ENCODE data around the gene PACRG. TPM values are rescaled to one million over a fixed set of nuclear protein-coding genes. Genes with fewer than 3 reads are reported as not detected.

PACRG gene
- total and polyA plus RNA-seq, 2 donors from 2014 or later, result 7.4 to 20.0 TPM

DNA sequence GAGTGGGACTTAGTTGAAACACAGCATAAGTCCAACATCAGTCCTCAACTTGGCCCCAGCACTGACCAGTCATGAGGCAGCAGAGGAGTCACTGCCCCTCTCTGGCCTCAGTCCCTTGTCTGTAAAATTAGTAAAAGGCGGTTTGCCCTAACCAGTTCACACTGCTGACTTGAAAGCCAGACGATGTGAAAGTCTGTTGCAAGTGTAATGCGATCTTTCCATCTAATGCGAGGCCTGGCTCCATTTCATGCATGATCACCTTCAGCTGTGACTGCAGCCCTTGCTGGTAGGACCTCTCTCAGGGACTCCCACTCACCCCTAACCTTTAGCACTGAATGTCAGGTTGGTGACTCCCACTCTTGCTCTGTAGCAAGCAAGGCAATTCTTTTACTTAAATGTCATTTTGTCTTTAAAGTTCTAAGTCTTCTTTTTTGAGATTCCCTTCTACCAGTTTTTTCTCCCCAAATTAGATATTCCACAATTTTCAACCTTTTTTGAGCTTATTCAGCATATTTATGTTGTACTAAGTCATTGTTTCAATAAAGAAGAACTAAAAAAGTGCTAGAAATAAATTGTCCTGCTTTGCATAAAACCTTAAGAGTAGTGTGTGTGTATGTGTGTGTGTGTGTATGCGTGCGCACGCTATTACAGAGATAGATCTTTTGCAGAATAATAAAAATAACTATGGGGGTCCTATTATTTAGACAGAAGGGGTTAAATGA, 245.5 kb downstream of the PACRG start:
- Histone ChIP-seq H3K27ac (ENCODE audit: low read depth in 2 of 2, low read length in 2 of 2) (no peak overlapping the region), H3K4me1 (ENCODE audit: control insufficient read depth in 2 of 3, insufficient read depth in 2 of 3, low read depth in 1 of 3, low read length in 3 of 3) (no peaks in the 10 kb centered on the region), H3K4me3 (ENCODE audit: low read length in 3 of 3) (no peak overlapping the region), H3K36me3 (ENCODE audit: control insufficient read depth in 2 of 3, insufficient read depth in 3 of 3, low read length in 3 of 3) (no peaks in the 10 kb centered on the region), H3K9ac (ENCODE audit: low read length in 3 of 3) (no peak overlapping the region), H3K9me3 (ENCODE audit: control insufficient read depth in 2 of 3, insufficient read depth in 1 of 3, low read length in 3 of 3) (no peaks in the 10 kb centered on the region), H3K27me3 (ENCODE audit: control insufficient read depth, insufficient read depth, low read length) (no peaks in the 10 kb centered on the region)
- intact Hi-C loops (cut with DNase I), result no loop called here
- no peak for FAIRE-seq
- DNase-seq, result peak in 4 of 5 donors; percentile 87 to 95 (median 92)
- TF ChIP-seq, protein P1, sequence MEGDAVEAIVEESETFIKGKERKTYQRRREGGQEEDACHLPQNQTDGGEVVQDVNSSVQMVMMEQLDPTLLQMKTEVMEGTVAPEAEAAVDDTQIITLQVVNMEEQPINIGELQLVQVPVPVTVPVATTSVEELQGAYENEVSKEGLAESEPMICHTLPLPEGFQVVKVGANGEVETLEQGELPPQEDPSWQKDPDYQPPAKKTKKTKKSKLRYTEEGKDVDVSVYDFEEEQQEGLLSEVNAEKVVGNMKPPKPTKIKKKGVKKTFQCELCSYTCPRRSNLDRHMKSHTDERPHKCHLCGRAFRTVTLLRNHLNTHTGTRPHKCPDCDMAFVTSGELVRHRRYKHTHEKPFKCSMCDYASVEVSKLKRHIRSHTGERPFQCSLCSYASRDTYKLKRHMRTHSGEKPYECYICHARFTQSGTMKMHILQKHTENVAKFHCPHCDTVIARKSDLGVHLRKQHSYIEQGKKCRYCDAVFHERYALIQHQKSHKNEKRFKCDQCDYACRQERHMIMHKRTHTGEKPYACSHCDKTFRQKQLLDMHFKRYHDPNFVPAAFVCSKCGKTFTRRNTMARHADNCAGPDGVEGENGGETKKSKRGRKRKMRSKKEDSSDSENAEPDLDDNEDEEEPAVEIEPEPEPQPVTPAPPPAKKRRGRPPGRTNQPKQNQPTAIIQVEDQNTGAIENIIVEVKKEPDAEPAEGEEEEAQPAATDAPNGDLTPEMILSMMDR (IDR thresholded peaks at IDR 0.05; ENCODE audit: borderline replicate concordance, extremely low read depth, insufficient read depth), result no peak

DNA sequence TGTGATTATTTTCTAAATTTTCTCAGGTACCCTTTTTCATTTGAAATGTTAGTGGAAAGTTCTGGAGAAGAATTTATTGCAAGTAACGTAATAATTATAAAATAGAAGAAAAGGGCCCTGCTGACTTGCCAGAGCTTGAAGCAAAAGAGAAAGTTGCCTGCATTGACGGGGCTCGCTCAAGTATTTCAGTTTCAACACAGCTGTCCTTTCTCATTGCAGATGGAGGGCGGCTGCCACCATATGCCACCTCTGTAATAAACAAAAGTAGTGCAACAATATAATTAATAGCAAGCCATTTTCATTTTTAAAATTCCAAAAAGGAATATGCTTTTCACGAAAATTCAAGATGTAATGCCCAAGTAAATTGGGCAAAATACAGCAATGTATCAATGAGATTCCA, 246.2 kb downstream of the PACRG start:
- intact Hi-C loops (cut with DNase I), result no loop called here
- H3K9me3 ChIP-seq (ENCODE audit: control insufficient read depth in 2 of 3, insufficient read depth in 1 of 3, low read length in 3 of 3), result no peaks in the 10 kb centered on the region
- no peak overlapping the region for H3K9ac ChIP-seq (ENCODE audit: low read length in 3 of 3)
- no peaks in the 10 kb centered on the region for H3K4me1 ChIP-seq (ENCODE audit: control insufficient read depth in 2 of 3, insufficient read depth in 2 of 3, low read depth in 1 of 3, low read length in 3 of 3)
- no peaks in the 10 kb centered on the region for H3K36me3 ChIP-seq (ENCODE audit: control insufficient read depth in 2 of 3, insufficient read depth in 3 of 3, low read length in 3 of 3)
- FAIRE-seq, result no peak
- H3K27ac ChIP-seq (ENCODE audit: low read depth in 2 of 2, low read length in 2 of 2), result no peak overlapping the region
- DNase-seq, result peak in 2 of 5 donors; percentile 37 to 41
- H3K4me3 ChIP-seq (ENCODE audit: low read length in 3 of 3), result no peak overlapping the region
- TF ChIP-seq, protein P1 (IDR thresholded peaks at IDR 0.05; ENCODE audit: borderline replicate concordance, extremely low read depth, insufficient read depth), result no peak
- no peaks in the 10 kb centered on the region for H3K27me3 ChIP-seq (ENCODE audit: control insufficient read depth, insufficient read depth, low read length)

- TF ChIP-seq, protein P1 (IDR thresholded peaks at IDR 0.05; ENCODE audit: borderline replicate concordance, extremely low read depth, insufficient read depth), result no peak
- DNase-seq, result no peak
- no peaks in the 10 kb centered on the region for H3K9me3 ChIP-seq (ENCODE audit: control insufficient read depth in 2 of 3, insufficient read depth in 1 of 3, low read length in 3 of 3)
- H3K4me1 ChIP-seq (ENCODE audit: control insufficient read depth in 2 of 3, insufficient read depth in 2 of 3, low read depth in 1 of 3, low read length in 3 of 3), result no peaks in the 10 kb centered on the region
- H3K4me3 ChIP-seq (ENCODE audit: low read length in 3 of 3), result no peak overlapping the region
- H3K27me3 ChIP-seq (ENCODE audit: control insufficient read depth, insufficient read depth, low read length), result no peaks in the 10 kb centered on the region
- intact Hi-C loops (cut with DNase I), result no loop called here
- H3K9ac ChIP-seq (ENCODE audit: low read length in 3 of 3), result no peak overlapping the region
- no peak overlapping the region for H3K27ac ChIP-seq (ENCODE audit: low read depth in 2 of 2, low read length in 2 of 2)
- H3K36me3 ChIP-seq (ENCODE audit: control insufficient read depth in 2 of 3, insufficient read depth in 3 of 3, low read length in 3 of 3), result no peaks in the 10 kb centered on the region
- no peak for FAIRE-seq
Measured at GRCh38 chr6:162974685-162975084, 246.9 kb downstream of the PACRG start.

All from kidney (tissue), 14 donors.